ENCODE results near the gene PTCHD1.

PTCHD1 gene

DNA sequence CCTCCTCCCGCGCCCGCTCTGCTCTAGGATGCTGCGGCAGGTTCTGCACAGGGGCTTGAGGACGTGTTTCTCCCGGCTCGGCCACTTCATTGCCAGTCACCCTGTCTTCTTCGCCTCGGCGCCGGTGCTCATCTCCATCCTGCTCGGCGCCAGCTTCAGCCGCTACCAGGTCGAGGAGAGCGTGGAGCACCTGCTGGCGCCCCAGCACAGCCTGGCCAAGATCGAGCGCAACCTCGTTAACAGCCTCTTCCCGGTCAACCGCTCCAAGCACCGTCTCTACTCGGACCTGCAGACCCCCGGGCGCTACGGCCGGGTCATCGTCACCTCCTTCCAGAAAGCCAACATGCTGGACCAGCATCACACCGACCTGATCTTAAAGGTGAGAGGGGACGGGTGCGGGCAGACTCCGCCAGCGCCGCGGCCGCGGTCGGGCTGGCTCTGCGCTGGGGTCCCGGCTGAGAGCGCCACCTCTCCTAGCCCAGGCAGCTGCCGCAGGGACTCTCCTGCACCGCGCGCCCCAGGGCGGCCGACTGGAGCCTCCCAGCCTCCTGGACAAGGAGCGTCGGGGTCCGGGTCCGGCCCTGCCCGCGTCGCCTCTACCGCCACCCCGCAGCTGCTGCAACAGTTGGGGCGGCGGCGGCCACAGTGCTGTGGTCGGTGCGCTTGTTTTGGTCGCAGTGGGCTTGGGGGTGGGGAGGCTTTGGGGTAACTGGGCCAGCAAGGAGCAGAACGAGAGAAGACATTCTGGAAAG, at the start of gene PTCHD1:
PTCHD1 (plus strand) TSS at position 2 of the 752 bp plus-strand sequence; CDS start at position 29, 27 bp downstream.
- DNase-seq (ENCODE audit: low spot score) = no peak

DNA sequence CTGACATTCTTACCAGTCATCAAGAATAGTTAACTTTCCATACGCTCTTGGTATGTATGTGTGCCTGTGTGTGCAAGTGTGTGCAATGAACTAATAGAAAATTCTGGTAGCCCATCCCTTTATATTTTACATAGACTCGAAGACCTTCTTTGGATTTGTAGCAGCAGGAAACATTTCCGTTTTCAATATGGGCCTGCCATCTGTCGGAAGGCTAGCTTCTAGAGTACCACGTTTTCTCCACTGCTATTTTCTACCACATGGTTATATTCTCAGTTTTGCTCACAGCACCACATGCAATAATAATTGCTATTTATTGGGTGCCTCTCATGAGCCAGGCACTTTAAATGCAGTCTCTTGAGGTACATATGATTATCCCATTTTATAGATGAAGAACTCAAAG, 47.9 kb upstream of the PTCHD1 start:
- no peak for DNase-seq (ENCODE audit: low spot score)

DNA sequence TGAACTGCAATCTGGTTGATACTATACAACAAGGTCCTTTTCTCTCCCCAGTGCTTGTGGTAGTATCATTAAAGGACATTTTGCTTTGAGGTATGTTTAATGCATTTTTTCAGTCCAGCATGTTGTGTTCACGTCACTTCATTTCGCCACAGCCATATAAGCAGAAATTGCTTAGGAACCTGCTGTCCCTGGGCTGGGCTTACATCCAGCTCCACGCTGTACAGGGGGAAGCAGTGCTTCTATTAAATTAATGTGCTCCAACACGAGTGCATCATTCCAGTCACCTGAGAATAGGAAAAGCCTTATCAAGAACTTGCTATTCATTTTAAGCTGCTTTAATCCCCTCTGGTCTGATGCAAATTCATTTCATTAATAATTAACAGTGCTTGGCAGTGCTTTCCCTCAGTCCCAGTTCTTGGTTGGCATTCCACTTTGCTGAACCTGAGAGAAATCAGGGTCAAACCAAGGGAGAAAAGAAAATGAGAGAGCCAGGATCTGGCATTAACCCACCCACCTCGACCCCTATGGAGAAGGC, 47.4 kb upstream of the PTCHD1 start:
- no peak for DNase-seq (ENCODE audit: low spot score)

- no peak for DNase-seq (ENCODE audit: low spot score)
These were observed 42.2 kb upstream of the PTCHD1 start for GRCh38 chrX:23292354-23292987.

- DNase-seq (ENCODE audit: low spot score) = no peak
These were observed 41.5 kb upstream of the PTCHD1 start for GRCh38 chrX:23292988-23293651.

GRCh38 chrX:23304881-23305280, 29.8 kb upstream of the PTCHD1 start:
- DNase-seq (ENCODE audit: low spot score) = no peak

- no peak for DNase-seq (ENCODE audit: low spot score)
These were observed 22.9 kb upstream of the PTCHD1 start for GRCh38 chrX:23311731-23312130.

- no peak for DNase-seq (ENCODE audit: low spot score)
These were observed 22.5 kb upstream of the PTCHD1 start for GRCh38 chrX:23312136-23312535.

DNA sequence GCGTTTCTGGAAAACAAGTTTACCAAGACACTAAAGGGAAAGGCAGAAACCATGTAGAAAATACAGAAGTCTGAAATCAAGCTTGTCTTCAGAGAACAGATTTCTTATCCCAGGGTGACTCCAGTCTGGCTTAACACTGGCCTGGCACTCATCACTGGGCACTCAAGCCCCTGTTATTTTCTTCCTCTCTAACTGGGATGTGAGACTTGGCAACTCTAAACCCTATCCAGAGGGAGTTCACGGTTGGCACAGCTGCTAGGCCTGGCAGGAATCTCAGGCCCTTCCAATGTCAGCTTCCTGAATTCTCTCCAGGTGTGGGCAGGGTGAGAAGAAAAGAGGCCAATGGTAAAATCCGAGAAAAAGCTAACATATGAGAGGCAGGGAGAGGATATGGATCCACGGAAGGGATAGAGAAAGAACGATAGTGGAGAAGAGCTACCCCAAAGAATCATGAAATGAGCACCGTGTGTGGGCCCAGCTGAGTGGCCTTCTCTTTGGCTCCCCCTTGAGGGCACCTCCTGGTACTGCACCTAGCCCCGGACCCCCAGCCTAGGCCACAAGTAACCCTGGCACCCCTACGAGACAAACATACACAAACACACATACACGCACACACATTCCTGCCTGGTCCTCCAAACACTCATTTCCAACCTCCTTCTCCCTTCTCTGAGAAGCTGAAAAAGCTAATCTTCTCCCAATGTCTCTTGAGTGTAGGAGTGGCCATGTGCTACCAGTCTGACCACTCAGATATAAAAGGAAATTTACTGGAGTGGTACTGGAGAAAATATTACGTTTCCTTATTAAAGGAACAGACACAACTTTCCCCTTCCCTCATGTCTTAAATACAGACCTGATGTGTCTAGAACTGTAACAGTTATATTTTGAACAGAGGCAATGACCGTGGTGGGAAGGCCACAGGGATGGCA, 16.6 kb upstream of the PTCHD1 start:
- peak; percentile 42 for DNase-seq (ENCODE audit: low spot score)

DNA sequence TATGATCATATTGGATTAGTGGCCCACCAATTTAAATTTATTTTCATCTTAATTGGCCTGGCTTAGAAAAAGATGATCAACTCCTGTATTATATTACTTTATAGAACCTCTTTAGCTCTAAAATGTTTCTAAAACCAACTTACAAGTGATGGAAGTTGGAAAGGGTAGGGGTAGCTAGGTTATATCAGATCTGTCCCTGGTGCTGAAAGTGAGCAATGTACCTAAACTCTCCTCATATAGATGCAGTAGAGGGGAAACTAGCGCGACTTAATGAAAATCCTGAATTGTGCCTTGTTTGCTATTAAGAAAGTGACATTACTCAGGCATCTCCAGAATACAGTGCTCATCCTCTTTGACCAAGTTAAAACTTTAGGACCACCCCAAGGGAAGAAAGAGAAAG, 7.5 kb upstream of the PTCHD1 start:
- no peak for DNase-seq (ENCODE audit: low spot score)

DNA sequence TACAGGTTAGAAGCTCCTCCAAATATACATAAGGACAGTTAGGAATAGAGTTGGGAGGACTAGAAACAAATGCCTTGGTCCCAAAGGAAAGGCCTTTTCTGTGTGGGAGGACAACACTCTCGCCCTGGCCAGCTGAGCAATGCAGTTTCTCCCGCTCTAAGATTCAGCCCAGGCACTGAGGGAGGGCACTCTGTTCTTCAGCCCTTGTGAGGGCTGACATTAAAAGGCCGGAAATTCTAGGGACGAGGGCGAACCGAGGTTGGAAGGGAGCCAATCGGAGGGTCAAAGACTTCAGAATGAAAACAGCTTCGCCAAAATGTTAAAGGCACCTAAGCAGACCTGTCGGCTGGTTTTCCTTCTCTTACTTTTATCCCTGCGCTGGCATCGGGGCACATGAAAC, 2.9 kb upstream of the PTCHD1 start:
- no peak for DNase-seq (ENCODE audit: low spot score)

GRCh38 chrX:23332101-23332887, 2.4 kb upstream of the PTCHD1 start:
- no peak for DNase-seq (ENCODE audit: low spot score)

DNA sequence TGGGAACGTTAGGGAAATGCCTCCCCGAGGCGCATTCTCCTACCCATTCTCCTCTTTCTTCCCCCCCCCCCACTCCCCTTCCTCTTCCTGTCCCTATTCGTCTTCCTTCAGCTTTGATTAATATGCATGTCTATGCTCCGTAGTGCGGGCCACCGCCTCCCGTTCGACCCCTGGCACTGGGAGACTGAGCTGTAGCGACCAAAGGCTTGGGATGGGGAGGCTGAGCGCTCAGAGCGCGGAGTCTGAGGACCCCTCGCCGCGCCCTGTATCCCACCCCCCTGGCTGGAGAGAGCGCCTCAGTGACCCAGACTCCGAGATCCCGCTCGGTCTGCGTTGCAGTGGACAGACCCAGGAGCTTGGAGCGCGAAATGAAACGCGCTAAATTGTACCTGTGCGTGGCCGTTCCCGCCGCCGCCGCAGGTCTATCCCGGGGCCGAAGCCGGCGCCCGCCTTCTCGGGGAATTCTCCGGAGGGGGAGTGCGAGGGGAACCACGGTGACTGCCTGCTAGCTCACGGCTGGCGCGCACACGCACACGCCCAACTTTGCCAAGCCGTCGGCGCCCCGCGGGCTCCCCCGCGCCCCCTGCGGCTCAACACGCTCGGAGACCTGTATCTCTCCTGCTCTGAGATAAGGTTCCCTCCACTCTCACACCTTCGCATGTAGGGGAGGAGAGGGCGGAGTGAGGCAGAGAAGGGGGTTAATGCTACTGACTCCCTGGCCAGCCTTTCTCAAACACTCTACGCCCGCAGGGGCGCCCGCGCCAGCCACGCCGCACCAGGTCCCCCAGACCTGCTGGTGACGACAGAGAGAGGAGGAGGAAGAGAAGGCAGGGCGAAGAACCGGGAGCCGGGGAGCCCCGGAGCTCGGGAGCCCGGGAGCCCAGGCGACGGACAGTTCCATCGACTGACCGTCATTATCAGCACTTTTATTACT, 1.5 kb upstream of the PTCHD1 start:
- no peak for DNase-seq (ENCODE audit: low spot score)

- no peak for DNase-seq (ENCODE audit: low spot score)
These were observed 668 bp upstream of the PTCHD1 start for GRCh38 chrX:23333842-23334520.

GRCh38 chrX:23334521-23334847, 165 bp upstream of the PTCHD1 start:
- DNase-seq (ENCODE audit: low spot score) = no peak

DNA sequence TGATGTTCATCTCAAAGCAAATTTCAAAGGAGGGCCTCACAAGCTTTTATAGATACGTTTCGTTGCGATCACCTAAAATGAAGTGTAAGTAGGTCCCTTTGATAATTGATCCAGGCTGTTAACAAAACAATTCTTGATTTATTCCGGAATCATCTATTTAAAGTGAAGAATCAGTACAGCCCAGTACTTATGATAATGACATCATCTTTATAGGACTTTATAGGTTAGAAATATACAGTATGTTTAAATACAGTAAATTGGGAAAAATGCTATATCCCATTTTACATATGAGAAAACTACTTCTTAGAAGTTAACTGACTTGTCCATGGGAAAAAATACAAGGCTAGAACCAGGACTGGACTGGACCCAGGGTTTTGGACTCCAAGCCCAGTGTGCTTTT, 3.7 kb downstream of the PTCHD1 start:
- no peak for DNase-seq (ENCODE audit: low spot score)

DNA sequence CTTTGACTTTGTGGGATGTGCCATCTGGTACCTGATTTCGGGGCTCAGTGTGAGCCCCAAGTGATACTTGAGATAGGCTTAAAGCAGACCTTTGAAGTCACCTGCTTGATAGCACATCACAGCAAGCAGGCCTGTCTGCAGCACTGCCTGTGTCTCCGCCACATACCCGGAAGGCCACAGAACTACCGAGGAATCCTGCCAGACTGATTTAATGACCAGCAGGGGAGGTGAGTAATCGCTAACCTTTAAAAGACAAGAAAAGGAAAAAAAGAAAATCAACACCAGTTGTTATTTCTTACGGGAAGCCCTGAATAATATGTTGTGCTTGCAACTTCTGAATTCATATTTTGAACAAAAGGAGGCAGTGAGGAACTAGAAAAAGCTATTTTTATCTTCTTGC, 6.8 kb downstream of the PTCHD1 start:
- DNase-seq (ENCODE audit: low spot score) = no peak

DNA sequence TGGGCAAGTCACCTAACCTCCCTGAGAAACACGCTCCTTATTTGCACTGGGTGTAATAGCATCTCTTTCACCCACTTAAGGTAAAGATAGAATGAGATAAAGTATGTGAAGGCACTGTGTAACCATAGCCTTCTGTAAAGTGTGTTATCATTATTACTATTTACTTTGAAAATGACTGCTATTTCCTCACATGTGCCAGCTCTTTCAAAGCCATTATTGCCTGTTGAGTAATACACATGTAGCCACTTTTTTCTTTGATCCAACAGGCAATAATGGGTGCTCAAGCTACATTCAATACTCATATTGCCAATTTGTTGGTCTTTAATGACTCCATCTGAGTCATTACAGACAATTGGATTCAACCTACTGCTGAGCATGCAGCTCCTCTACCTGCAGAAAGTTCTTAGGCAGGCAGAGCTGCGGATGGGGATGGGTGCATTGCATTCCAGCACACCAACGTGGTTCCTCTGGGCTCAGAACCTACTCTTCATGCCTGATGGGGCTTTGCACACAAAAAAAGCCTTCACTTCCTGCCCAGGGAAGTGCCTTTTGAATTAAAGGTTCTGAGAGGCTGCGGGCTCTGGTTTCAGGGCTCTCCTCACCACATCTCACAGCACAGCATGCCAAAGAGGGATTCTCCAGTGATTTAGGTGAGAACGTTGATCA, 9.7 kb downstream of the PTCHD1 start:
- no peak for DNase-seq (ENCODE audit: low spot score)

- DNase-seq (ENCODE audit: low spot score) = no peak
These were observed 10.2 kb downstream of the PTCHD1 start for GRCh38 chrX:23344904-23345271.
